ENCODE measurements around the gene MED26. TPM values are rescaled to one million over a fixed set of nuclear protein-coding genes. Genes with fewer than 3 reads are reported as not detected.

Gene MED26
- total and polyA plus RNA-seq, 7 donors = 4.8 to 9.6 (median 5.2) TPM

DNA sequence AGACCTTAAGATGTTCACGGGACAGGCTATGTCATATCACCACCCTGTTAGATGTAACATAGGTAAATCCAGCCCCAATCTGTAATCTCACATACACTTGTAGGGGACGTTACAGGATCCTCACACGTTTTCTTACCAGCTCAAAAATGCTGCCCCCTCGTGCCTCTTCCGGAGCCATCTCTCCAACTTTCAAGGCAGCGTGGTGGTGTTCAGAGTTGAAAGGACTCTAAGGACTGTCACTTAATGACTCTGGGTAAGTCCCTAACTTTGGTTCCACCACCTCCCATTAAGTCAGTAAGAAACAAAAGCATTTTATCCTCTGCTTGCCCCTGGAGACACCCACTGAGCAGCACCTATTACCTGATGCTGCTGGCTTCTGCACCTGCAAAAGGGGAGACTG is 4.4 kb downstream of the MED26 start:
- peaks cover 0 to 10% of the 10 kb centered on the region in 2 donors for H3K36me3 ChIP-seq (ENCODE audit: insufficient read depth in 1 of 2, low read depth in 1 of 2)
- WGBS, 3 donors = 70 to 78% (median 76%) methylated on average over 6 of the region's 6 CpGs
- TF ChIP-seq, protein P1, sequence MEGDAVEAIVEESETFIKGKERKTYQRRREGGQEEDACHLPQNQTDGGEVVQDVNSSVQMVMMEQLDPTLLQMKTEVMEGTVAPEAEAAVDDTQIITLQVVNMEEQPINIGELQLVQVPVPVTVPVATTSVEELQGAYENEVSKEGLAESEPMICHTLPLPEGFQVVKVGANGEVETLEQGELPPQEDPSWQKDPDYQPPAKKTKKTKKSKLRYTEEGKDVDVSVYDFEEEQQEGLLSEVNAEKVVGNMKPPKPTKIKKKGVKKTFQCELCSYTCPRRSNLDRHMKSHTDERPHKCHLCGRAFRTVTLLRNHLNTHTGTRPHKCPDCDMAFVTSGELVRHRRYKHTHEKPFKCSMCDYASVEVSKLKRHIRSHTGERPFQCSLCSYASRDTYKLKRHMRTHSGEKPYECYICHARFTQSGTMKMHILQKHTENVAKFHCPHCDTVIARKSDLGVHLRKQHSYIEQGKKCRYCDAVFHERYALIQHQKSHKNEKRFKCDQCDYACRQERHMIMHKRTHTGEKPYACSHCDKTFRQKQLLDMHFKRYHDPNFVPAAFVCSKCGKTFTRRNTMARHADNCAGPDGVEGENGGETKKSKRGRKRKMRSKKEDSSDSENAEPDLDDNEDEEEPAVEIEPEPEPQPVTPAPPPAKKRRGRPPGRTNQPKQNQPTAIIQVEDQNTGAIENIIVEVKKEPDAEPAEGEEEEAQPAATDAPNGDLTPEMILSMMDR (IDR thresholded peaks at IDR 0.05) = no peak
- intact Hi-C loops (cut with DNase I) = loop anchor here in 1 of 2 donors (5.0 kb wide), 1 partner anchor 36 kb away; no protein-coding TSS in a partner anchor
- H3K9me3 ChIP-seq = no peaks in the 10 kb centered on the region
- no peak overlapping the region for H3K27ac ChIP-seq
- H3K4me1 ChIP-seq = peaks cover 61% of the 10 kb centered on the region
- H3K4me3 ChIP-seq = no peak overlapping the region
- ATAC-seq = no peak
- H3K27me3 ChIP-seq (ENCODE audit: insufficient read depth in 3 of 3, low read length in 2 of 3) = no peaks in the 10 kb centered on the region
- DNase-seq = peak in 1 of 2 donors; percentile 8

DNA sequence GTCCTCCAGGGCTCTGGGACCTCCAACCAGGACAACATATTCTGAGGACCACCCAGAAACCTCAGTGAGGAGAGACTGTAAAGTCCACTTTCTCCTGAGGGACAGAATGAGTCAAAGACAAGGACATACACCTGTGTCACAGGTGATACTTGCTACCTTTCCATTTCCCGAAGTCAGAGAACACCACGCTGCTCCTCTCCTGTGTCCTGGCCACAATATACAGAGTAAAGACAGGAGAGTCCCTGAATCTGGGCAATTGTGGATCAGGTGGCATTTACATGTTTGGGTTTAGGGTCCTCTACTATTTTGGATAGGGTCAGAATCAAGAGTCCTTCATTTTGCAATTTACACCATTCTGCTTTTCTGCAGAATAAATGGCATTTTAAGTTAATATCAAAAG is 4.9 kb downstream of the MED26 start:
- WGBS, 3 donors = 91 to 93% (median 92%) methylated on average over 2 of the region's 2 CpGs
- no peaks in the 10 kb centered on the region for H3K9me3 ChIP-seq
- DNase-seq = no peak
- TF ChIP-seq, protein P1 (IDR thresholded peaks at IDR 0.05) = no peak
- H3K4me3 ChIP-seq = no peak overlapping the region
- H3K36me3 ChIP-seq (ENCODE audit: insufficient read depth in 1 of 2, low read depth in 1 of 2) = peaks cover 0 to 10% of the 10 kb centered on the region in 2 donors
- H3K4me1 ChIP-seq = peaks cover 66% of the 10 kb centered on the region
- H3K27me3 ChIP-seq (ENCODE audit: insufficient read depth in 3 of 3, low read length in 2 of 3) = no peaks in the 10 kb centered on the region
- H3K27ac ChIP-seq = no peak overlapping the region
- ATAC-seq = no peak
- intact Hi-C loops (cut with DNase I) = loop anchor here in 1 of 2 donors (5.0 kb wide), 1 partner anchor 36 kb away; no protein-coding TSS in a partner anchor

DNA sequence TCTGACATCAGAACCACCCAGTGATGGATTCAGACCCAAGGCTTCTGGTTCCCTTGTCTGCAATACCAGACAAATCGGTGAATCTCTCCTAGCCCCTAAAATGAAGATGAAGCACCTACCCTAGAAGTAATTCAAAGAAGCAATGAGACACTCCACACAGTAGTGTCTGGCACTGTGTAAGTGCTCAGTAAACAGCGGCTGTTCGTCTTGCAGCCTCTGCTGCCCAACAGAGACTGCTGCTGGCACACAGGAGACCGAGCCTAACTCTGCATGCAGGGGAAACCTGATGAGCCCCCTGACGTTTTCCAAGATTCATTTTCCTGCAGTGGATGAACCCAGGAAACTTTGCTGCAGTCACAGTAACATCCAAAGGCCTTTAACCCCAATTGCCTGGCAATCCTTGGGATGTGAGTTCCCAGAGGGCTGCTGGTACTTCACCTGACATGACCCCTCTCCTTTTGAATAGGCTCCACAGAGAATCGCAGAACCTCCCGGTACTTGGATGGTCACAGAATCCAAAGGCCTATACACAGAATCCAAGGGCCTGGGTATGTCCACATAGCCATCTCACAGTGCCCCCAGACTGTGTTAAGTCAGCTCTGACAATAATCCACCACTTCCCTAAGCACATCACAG is 6.7 kb downstream of the MED26 start:
- no peak for ATAC-seq
- Histone ChIP-seq H3K27ac (peak overlapping the region; percentile 58), H3K27me3 (ENCODE audit: insufficient read depth in 3 of 3, low read length in 2 of 3) (no peaks in the 10 kb centered on the region), H3K4me1 (peaks cover 74% of the 10 kb centered on the region), H3K9me3 (no peaks in the 10 kb centered on the region), H3K36me3 (ENCODE audit: insufficient read depth in 1 of 2, low read depth in 1 of 2) (peaks cover 0 to 10% of the 10 kb centered on the region in 2 donors), H3K4me3 (no peak overlapping the region)
- WGBS, 3 donors = 29 to 54% (median 37%) methylated on average over 7 of the region's 7 CpGs
- TF ChIP-seq, protein P1 (IDR thresholded peaks at IDR 0.05) = no peak
- DNase-seq = peak in 1 of 2 donors; percentile 2
- intact Hi-C loops (cut with DNase I) = loop anchor here in 1 of 2 donors (5.0 kb wide), 1 partner anchor 34 kb away; no protein-coding TSS in a partner anchor

DNA sequence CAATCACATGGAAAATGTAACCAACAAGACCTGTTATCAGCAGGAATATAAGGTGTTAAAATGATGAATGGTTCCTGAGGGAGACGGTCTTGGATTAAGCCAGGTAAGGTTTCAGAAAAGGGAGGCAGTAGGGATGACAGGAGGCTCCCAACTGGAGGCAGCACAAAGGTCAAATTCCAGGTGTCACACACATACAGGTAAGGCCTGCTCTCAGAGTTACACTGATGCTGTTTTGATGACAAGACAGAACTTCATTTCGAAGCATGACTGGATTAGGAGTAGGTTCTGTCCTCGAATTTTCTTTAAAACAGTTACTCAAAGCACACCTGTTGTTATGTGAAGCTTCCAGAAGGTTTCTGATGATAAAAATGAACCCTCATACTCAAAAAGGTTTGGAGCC is 7.4 kb downstream of the MED26 start:
- DNase-seq = no peak
- Histone ChIP-seq H3K4me1 (peaks cover 74% of the 10 kb centered on the region), H3K4me3 (no peak overlapping the region), H3K9me3 (no peaks in the 10 kb centered on the region), H3K27me3 (ENCODE audit: insufficient read depth in 3 of 3, low read length in 2 of 3) (no peaks in the 10 kb centered on the region), H3K36me3 (ENCODE audit: insufficient read depth in 1 of 2, low read depth in 1 of 2) (peaks cover 0 to 10% of the 10 kb centered on the region in 2 donors), H3K27ac (peak overlapping the region; percentile 58)
- 44 to 48% (median 46%) methylated on average over 3 of the region's 3 CpGs for WGBS, 3 donors
- TF ChIP-seq, protein P1 (IDR thresholded peaks at IDR 0.05) = no peak
- intact Hi-C loops (cut with DNase I) = loop anchor here in 1 of 2 donors (5.0 kb wide), 1 partner anchor 33 kb away; no protein-coding TSS in a partner anchor
- no peak for ATAC-seq

Measured in psoas muscle (tissue), 8 donors.